ENCODE data around the gene DNAJC6.

DNA sequence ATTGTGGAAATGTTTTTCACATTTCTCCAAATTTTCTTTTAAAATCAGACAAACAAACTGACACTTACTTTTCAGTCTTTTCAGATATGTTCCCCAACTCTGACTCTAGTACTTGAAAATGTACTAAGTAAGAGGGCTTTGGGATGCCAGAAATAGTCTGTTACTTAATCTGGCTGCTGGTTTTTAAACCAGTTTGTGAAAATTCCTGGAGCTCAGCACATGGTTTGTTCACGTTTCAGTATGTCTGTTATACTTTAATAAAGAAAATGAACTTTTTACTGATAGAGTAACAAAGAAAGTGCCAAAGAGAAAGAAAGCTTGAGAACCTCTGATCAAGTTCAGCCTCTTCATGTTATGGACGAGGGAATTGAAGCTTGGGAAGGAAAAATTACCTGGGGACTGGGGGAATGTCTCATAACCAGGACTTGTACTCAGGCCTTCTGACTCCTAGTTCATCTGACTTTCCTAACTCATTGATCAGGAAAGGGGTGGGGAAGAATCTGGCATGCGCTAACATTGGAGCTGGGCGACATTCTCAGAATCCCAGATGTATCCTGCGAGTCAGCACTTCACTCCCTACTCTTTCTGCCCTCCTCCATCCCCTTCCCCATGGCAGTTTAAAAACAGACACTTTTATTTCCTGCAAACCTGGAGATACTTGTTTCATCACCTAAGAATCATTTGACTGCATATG, 30.8 kb upstream of the DNAJC6 start:
- TF ChIP-seq, protein P1, sequence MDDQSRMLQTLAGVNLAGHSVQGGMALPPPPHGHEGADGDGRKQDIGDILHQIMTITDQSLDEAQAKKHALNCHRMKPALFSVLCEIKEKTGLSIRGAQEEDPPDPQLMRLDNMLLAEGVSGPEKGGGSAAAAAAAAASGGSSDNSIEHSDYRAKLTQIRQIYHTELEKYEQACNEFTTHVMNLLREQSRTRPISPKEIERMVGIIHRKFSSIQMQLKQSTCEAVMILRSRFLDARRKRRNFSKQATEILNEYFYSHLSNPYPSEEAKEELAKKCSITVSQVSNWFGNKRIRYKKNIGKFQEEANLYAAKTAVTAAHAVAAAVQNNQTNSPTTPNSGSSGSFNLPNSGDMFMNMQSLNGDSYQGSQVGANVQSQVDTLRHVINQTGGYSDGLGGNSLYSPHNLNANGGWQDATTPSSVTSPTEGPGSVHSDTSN (IDR thresholded peaks at IDR 0.05), result no peak
- TF ChIP-seq, protein P2, sequence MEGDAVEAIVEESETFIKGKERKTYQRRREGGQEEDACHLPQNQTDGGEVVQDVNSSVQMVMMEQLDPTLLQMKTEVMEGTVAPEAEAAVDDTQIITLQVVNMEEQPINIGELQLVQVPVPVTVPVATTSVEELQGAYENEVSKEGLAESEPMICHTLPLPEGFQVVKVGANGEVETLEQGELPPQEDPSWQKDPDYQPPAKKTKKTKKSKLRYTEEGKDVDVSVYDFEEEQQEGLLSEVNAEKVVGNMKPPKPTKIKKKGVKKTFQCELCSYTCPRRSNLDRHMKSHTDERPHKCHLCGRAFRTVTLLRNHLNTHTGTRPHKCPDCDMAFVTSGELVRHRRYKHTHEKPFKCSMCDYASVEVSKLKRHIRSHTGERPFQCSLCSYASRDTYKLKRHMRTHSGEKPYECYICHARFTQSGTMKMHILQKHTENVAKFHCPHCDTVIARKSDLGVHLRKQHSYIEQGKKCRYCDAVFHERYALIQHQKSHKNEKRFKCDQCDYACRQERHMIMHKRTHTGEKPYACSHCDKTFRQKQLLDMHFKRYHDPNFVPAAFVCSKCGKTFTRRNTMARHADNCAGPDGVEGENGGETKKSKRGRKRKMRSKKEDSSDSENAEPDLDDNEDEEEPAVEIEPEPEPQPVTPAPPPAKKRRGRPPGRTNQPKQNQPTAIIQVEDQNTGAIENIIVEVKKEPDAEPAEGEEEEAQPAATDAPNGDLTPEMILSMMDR (IDR thresholded peaks at IDR 0.05), result no peak
- TF ChIP-seq ZFP36 (IDR thresholded peaks at IDR 0.05; ENCODE audit: borderline replicate concordance, partially characterized antibody) (no peak), POLR2A (IDR thresholded peaks at IDR 0.05; ENCODE audit: low read length) (no peak), FOSL2 (IDR thresholded peaks at IDR 0.05) (no peak), FOSL2 (CRISPR knock-in tag; IDR thresholded peaks at IDR 0.05) (no peak)

Measured in A549 (cell line).